GM10248 (cell line): ENCODE measurements around the gene MRPS23.

ENCODE experiments used
- CTCF ChIA-PET: fragments of 300-600 bp; sonication (Branson Sonifier 250); formaldehyde crosslinking; extraction: SDS; loops from one replicate; lab custom pipeline; 2021; ENCODE audit warnings: antibody characterized with exemption; lab: Yijun Ruan, JAX
- POLR2A ChIA-PET: fragments of 350-650 bp; sonication (Branson Sonifier 250); formaldehyde crosslinking; extraction: SDS; loops from one replicate; lab custom pipeline; 2020; ENCODE audit warnings: antibody characterized with exemption; lab: Yijun Ruan, JAX
- DNase-seq: peaks from one replicate; pipeline ENCODE4 v3.0.0; 2012; ENCODE audit errors: extremely low spot score
- CTCF ChIP-seq: IDR thresholded peaks from 2 replicates; pipeline ENCODE4 v1.5.1; 2012; ENCODE audit warnings: mild to moderate bottlenecking, low read depth; ENCODE audit errors: extremely low read depth, missing control alignments, control extremely low read depth

MRPS23 gene

GRCh38 chr17:57892820-57893595 lies 43.2 kb upstream of the MRPS23 start:
- DNase-seq: no peak
- no peak for TF ChIP-seq CTCF
- ChIA-PET POLR2A (interaction anchor here (1.0 kb wide), 1 partner anchor 10 kb away, joined by 3 read pairs; no protein-coding TSS in a partner anchor), CTCF (interaction anchor here (0.9 to 7.1 kb wide), 33 partner anchors 8 to 221 kb away, joined by 3 to 57 read pairs (median 5); partner anchors contain the start of genes CUEDC1 and SRSF1)

- peak; percentile 99 for TF ChIP-seq CTCF
- ChIA-PET POLR2A (interaction anchor here (1.0 kb wide), 1 partner anchor 11 kb away, joined by 3 read pairs; no protein-coding TSS in a partner anchor), CTCF (interaction anchor here (0.9 to 7.1 kb wide), 32 partner anchors 8 to 222 kb away, joined by 3 to 57 read pairs (median 5); partner anchors contain the start of genes CUEDC1 and SRSF1)
- peak; percentile 88 for DNase-seq
Measured at GRCh38 chr17:57892146-57892819, 42.4 kb upstream of the MRPS23 start.

GRCh38 chr17:57890857-57891232 lies 41.0 kb upstream of the MRPS23 start:
- TF ChIP-seq CTCF: no peak
- ChIA-PET POLR2A (no interaction called here), CTCF (interaction anchor here (0.8 to 7.1 kb wide), 11 partner anchors 12 to 222 kb away, joined by 3 to 57 read pairs (median 13); partner anchors contain the start of gene CUEDC1)
- no peak for DNase-seq

GRCh38 chr17:57889892-57890856 lies 40.3 kb upstream of the MRPS23 start:
- ChIA-PET POLR2A (no interaction called here), CTCF (interaction anchor here (0.7 to 7.1 kb wide), 9 partner anchors 12 to 222 kb away, joined by 3 to 57 read pairs (median 20); partner anchors contain the start of gene CUEDC1)
- no peak for DNase-seq
- TF ChIP-seq CTCF: no peak

GRCh38 chr17:57889252-57889651 lies 39.4 kb upstream of the MRPS23 start:
- DNase-seq: no peak
- ChIA-PET CTCF (interaction anchor here (0.7 to 7.1 kb wide), 3 partner anchors 11 to 111 kb away, joined by 3 to 57 read pairs (median 44); no protein-coding TSS in a partner anchor), POLR2A (no interaction called here)
- TF ChIP-seq CTCF: no peak
